Measurements from ENCODE around the gene MAP3K20. TPM values are rescaled to one million over a fixed set of nuclear protein-coding genes. Genes with fewer than 3 reads are reported as not detected.

The MAP3K20 gene
- total RNA-seq, 4 donors from 2014 or later = 6.8 to 32.2 (median 15.3) TPM

DNA sequence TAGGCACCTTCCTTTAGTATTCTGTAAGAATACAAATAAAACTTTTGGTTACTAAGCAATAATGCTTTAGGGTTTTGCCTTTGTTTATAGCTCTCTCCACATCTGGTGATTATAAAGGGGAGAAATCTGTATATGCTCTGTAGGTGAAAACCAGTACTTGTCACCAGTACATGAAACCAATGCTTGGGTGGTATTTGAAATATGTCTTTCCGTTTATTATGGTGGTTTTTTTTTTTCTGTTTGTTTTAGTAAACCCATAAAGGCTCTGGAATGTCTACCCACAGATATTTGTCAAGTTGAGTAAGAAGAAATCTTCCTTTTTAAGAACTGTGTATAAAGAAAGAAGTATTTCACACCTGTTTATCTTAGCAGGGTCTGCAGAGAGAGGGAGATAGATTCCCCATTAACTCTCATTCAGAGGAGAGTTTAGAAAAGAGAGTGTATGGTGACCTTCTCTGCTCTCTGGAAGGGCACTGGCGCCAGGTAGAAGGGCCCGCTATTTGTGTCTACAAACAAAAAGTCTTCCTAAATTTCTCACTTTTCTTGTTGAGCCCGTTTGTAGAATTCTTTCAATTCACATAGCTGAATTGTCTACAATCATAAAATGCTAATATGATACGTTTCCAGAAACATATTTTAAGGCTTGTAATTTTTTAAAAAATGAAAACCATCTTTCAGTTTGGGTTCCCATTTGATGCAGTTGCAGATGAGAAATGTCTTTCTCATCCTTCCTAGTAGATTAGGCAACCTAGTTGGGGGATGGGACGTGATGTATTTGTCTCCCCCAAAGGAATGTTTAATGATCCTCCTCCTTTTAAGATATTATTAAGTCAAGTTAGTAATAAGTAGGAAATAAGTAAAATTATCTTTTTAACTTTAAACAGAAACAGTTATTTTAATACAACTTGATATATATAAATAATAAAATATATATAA is 33.9 kb downstream of the MAP3K20 start:
- no peak for DNase-seq
- H3K9me3 ChIP-seq = no peaks in the 10 kb centered on the region
- H3K36me3 ChIP-seq = no peaks in the 10 kb centered on the region
- H3K27me3 ChIP-seq = no peaks in the 10 kb centered on the region
- TF ChIP-seq, protein P1, sequence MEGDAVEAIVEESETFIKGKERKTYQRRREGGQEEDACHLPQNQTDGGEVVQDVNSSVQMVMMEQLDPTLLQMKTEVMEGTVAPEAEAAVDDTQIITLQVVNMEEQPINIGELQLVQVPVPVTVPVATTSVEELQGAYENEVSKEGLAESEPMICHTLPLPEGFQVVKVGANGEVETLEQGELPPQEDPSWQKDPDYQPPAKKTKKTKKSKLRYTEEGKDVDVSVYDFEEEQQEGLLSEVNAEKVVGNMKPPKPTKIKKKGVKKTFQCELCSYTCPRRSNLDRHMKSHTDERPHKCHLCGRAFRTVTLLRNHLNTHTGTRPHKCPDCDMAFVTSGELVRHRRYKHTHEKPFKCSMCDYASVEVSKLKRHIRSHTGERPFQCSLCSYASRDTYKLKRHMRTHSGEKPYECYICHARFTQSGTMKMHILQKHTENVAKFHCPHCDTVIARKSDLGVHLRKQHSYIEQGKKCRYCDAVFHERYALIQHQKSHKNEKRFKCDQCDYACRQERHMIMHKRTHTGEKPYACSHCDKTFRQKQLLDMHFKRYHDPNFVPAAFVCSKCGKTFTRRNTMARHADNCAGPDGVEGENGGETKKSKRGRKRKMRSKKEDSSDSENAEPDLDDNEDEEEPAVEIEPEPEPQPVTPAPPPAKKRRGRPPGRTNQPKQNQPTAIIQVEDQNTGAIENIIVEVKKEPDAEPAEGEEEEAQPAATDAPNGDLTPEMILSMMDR (IDR thresholded peaks at IDR 0.05) = no peak
- TF ChIP-seq POLR2A (IDR thresholded peaks at IDR 0.05) = no peak
- H3K4me1 ChIP-seq = no peaks in the 10 kb centered on the region
- no peak overlapping the region for H3K4me3 ChIP-seq
- peak overlapping the region in 1 of 4 donors; percentile 32 for H3K27ac ChIP-seq

DNA sequence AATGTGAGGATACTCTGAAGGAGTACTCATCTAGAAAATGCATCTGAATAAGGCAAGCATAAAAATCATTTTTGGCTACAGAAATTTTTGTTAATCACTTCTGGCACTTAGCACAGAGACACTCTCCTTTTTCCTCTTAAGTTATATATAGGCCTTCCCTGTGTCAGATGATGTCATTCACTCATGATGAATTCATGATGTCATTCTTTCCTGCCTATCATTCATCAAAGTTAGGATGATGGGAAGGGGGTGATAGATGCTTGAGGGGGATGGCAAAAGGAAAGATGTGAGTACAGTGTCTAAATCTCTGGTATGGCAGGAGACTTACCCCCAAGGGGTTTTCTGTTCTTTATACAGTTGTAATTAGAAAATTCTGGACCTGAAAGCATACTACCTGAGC is 42.0 kb downstream of the MAP3K20 start:
- no peak for DNase-seq
- peaks cover 0 to 3% (median 0%) of the 10 kb centered on the region in 4 donors for H3K4me1 ChIP-seq
- no peaks in the 10 kb centered on the region for H3K9me3 ChIP-seq
- no peaks in the 10 kb centered on the region for H3K36me3 ChIP-seq
- H3K4me3 ChIP-seq = no peak overlapping the region
- TF ChIP-seq, protein P1 (IDR thresholded peaks at IDR 0.05) = no peak
- no peak for TF ChIP-seq POLR2A (IDR thresholded peaks at IDR 0.05)
- no peak overlapping the region for H3K27ac ChIP-seq
- no peaks in the 10 kb centered on the region for H3K27me3 ChIP-seq

DNA sequence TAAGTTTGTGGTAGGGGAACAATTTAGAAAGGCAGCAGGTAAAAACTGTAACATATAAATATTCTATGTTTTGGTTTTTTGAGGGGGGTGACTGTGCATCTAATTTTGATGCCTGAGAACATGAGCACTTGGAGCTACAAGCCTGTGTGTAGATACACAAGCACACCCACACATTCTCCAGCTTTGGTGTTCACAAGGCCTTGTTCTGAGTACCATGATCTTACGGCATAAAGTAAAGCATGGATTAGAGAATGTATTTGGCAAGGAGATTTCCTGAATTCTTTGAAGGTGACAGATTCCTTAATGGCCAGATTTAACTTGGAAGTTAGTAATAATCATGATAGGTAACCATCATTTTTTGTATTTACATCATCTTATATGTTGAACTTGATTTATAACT is 42.7 kb downstream of the MAP3K20 start:
- H3K4me3 ChIP-seq = no peak overlapping the region
- no peaks in the 10 kb centered on the region for H3K9me3 ChIP-seq
- peaks cover 0 to 3% (median 0%) of the 10 kb centered on the region in 4 donors for H3K4me1 ChIP-seq
- no peaks in the 10 kb centered on the region for H3K27me3 ChIP-seq
- no peak for DNase-seq
- TF ChIP-seq POLR2A (IDR thresholded peaks at IDR 0.05) = no peak
- TF ChIP-seq, protein P1 (IDR thresholded peaks at IDR 0.05) = no peak
- no peak overlapping the region for H3K27ac ChIP-seq
- no peaks in the 10 kb centered on the region for H3K36me3 ChIP-seq

DNA sequence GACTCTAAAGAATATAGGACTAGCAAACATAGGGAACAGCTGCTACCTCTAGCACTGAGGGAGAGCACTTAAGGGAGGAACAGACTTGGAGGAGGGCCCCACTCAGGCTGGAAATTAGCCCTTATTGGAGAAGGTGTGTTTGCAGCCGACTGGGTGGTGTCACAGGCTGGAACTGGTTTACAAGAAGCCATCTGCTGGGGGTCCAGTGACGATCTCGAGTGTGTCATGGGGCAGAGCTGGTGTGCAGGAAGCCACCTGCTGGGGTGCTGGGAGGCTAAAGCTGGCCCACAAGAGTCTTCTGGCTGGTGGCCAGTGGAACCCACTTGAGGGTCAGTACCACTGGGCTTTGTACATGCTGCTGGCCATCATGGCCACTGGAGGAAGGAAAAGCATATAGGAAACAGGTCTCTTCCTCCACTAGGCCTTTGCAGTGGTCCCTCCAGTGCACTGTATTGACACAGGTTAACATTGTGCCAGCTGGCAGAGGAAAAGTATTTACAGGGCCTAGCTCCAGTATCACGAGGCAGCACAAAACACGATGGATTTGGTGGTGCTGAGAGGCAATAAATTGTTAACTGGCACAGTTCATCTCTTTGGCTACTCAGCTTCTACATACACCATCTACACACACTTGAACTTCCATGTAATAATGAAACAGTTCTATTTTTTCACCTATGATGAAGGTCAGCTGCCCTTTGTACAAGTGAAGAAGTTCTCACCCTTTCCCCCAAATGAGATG is 43.6 kb downstream of the MAP3K20 start:
- no peaks in the 10 kb centered on the region for H3K27me3 ChIP-seq
- no peaks in the 10 kb centered on the region for H3K36me3 ChIP-seq
- peak overlapping the region in 1 of 4 donors; percentile 9 for H3K27ac ChIP-seq
- no peak for DNase-seq
- peaks cover 0 to 3% (median 0%) of the 10 kb centered on the region in 4 donors for H3K4me1 ChIP-seq
- TF ChIP-seq, protein P1 (IDR thresholded peaks at IDR 0.05) = no peak
- TF ChIP-seq POLR2A (IDR thresholded peaks at IDR 0.05) = no peak
- no peak overlapping the region for H3K4me3 ChIP-seq
- no peaks in the 10 kb centered on the region for H3K9me3 ChIP-seq

DNA sequence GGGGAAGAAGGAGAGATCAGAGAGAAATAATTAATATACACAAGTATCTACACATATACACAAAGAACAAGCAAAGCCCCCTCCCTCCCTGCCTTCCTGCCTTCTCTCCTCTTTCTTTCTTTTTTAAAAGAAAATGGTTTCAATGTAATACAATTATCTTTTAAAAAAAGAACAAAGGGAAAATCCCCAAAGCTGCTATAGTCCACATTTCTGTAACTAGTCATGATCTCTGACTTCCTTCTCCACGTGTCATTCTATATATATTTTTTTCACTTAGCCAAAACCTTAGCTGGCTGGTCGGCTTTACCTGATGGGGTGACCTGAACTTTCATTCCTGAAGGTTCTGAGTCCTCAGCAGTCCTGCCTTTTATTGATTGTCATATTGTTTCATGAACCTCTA is 44.3 kb downstream of the MAP3K20 start:
- peaks cover 0 to 3% (median 0%) of the 10 kb centered on the region in 4 donors for H3K4me1 ChIP-seq
- no peak for TF ChIP-seq POLR2A (IDR thresholded peaks at IDR 0.05)
- TF ChIP-seq, protein P1 (IDR thresholded peaks at IDR 0.05) = no peak
- H3K27me3 ChIP-seq = no peaks in the 10 kb centered on the region
- H3K9me3 ChIP-seq = no peaks in the 10 kb centered on the region
- no peak overlapping the region for H3K4me3 ChIP-seq
- no peak overlapping the region for H3K27ac ChIP-seq
- no peak for DNase-seq
- H3K36me3 ChIP-seq = no peaks in the 10 kb centered on the region

All from Peyer's patch (tissue), 4 donors.